Nephron progenitor cell (in vitro differentiated cells): ENCODE data around the gene RTN4R.
"Not testable (repeated sequence)": the region's sequence is repeated elsewhere in the genome, so short reads cannot be mapped to it uniquely, and the experiment has no call there.

Experiments
- DNase-seq: peaks from one replicate; pipeline ENCODE4 v3.0.0; 2021
- H3K27ac Mint-ChIP-seq: 2 replicates; pipeline ENCODE4 v1.8.0; 2021; ENCODE audit warnings: mild to moderate bottlenecking, moderate library complexity, mixed read lengths
- H3K27me3 Mint-ChIP-seq: 2 replicates; pipeline ENCODE4 v1.8.0; 2021; ENCODE audit warnings: mild to moderate bottlenecking, low read depth, mixed read lengths; ENCODE audit not compliant: poor library complexity
- H3K36me3 Mint-ChIP-seq: 2 replicates; pipeline ENCODE4 v1.8.0; 2021; ENCODE audit warnings: low read depth, mixed read lengths
- H3K4me1 Mint-ChIP-seq: 2 replicates; pipeline ENCODE4 v1.8.0; 2021; ENCODE audit warnings: mixed read lengths
- H3K4me3 Mint-ChIP-seq: 2 replicates; pipeline ENCODE4 v1.8.0; 2021; ENCODE audit warnings: mild to moderate bottlenecking, moderate library complexity, mixed read lengths
- H3K9me3 Mint-ChIP-seq: 2 replicates; pipeline ENCODE4 v1.8.0; 2021; ENCODE audit warnings: mild to moderate bottlenecking, moderate library complexity, mixed read lengths
- TF ChIP-seq, protein P1 (sequence below): fragments of 200-600 bp; sonication (generic); IDR thresholded peaks from 2 replicates; pipeline ENCODE4 v1.5.0; 2021; ENCODE audit warnings: antibody characterized with exemption

RTN4R gene

DNA sequence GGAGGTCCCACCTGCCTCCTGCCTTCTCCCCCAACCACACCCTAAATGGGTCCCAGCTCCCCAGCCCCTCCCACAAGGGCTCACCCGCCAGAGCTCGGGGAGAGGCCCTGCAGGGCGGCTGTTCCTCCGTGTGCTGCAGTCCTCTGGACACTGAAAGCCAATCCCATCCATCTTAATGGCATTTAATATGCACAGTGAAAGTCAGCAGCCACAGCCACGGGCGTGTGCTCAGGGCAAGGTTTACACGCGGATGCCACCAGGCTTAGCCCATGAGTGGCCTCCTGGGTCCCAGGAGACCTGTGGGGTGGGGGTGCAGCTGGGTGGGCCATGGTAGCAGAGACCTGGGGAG lies 18.2 kb upstream of the RTN4R start:
- Mint-ChIP-seq H3K4me1 (peaks cover 16% of the 10 kb centered on the region), H3K27me3 (peaks cover 20% of the 10 kb centered on the region)
- H3K36me3 Mint-ChIP-seq, H3K4me3 Mint-ChIP-seq, H3K27ac Mint-ChIP-seq, H3K9me3 Mint-ChIP-seq, DNase-seq: not testable (repeated sequence)

DNA sequence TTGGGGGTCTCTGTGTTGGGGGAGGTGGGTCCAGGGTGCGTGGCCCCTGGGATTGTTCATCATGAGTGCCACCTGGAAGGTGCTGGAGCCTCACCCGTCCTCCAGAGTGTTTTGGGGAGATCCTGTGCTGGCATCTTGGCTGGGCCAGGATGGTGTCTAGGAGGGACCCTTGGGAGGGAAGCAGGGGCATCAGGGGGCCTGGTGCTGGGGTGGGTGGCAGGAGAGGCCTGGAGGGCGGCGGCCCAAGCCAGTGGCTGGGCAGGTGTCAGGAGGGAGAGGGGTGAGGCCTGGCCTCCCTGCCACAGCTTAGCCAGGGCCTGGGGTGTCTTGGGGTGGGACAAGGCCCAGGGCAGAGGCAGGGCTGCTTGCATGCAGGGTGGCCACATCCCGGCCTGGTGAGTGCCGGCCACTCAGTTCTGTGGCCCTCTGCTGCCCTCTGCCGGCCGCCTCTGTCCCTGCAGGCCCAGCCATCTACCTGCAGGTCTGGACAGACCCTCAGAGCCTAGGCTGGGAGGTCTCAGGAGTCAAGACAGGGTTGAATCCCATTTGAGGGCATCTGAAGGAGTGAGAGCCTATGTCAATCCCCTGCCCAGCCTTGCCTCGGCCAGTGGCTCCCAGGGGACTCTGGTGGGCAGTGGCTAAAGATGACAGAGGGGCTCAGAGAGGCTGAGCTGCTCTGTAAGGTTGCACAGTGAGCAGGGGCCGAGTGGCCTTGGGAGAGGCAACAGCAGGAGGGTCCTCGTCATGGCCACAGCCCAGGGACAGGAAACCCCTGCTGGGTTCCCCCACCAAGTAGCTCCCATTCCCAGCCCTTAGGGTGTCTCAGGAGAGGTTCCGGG lies 17.6 kb upstream of the RTN4R start:
- H3K27me3 Mint-ChIP-seq, result peaks cover 20% of the 10 kb centered on the region
- peak; percentile 93 for DNase-seq
- TF ChIP-seq, protein P1, sequence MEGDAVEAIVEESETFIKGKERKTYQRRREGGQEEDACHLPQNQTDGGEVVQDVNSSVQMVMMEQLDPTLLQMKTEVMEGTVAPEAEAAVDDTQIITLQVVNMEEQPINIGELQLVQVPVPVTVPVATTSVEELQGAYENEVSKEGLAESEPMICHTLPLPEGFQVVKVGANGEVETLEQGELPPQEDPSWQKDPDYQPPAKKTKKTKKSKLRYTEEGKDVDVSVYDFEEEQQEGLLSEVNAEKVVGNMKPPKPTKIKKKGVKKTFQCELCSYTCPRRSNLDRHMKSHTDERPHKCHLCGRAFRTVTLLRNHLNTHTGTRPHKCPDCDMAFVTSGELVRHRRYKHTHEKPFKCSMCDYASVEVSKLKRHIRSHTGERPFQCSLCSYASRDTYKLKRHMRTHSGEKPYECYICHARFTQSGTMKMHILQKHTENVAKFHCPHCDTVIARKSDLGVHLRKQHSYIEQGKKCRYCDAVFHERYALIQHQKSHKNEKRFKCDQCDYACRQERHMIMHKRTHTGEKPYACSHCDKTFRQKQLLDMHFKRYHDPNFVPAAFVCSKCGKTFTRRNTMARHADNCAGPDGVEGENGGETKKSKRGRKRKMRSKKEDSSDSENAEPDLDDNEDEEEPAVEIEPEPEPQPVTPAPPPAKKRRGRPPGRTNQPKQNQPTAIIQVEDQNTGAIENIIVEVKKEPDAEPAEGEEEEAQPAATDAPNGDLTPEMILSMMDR, result peak; percentile 83

DNA sequence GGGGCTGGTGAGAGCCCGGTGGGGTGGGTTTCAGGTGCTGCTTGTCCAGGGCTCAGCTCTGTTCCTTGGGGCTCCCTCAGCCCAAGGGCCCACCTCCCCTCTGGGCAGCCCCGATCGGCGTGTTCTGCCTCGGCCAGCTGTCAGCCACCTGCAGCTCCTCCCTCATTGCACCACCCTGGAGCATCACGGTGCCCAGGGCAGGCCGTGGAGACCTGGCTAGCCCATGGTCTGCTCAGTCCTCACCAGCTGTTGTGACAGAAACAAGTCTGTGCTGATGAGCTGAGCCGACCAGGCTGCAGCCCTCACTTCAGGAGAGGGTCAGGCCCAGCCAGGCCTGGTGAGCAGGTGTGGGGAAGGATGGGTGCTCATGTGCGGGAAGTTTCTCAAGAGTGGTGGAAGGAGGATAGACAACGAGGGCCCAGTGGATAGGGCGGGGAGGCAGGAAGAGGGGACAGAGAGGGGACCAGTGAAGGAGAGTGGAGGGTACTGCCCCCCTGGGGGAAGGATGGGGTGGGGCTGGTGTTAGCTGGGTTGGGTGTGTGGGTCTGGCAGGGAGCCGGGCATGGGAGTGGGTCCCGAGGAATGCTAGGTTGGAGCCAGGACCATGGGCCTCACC lies 16.5 kb upstream of the RTN4R start:
- H3K27ac Mint-ChIP-seq, result no peak overlapping the region
- peaks cover 18% of the 10 kb centered on the region for H3K27me3 Mint-ChIP-seq
- no peaks in the 10 kb centered on the region for H3K9me3 Mint-ChIP-seq
- peaks cover 5% of the 10 kb centered on the region for H3K4me1 Mint-ChIP-seq
- H3K4me3 Mint-ChIP-seq, result no peak overlapping the region
- DNase-seq, result no peak
- no peaks in the 10 kb centered on the region for H3K36me3 Mint-ChIP-seq
- TF ChIP-seq, protein P1, result no peak

More for the DNA sequence above, 17.6 kb upstream of the RTN4R start:
- H3K4me1 Mint-ChIP-seq, result peaks cover 16% of the 10 kb centered on the region
- H3K4me3 Mint-ChIP-seq, H3K36me3 Mint-ChIP-seq, H3K9me3 Mint-ChIP-seq, H3K27ac Mint-ChIP-seq: not testable (repeated sequence)

DNA sequence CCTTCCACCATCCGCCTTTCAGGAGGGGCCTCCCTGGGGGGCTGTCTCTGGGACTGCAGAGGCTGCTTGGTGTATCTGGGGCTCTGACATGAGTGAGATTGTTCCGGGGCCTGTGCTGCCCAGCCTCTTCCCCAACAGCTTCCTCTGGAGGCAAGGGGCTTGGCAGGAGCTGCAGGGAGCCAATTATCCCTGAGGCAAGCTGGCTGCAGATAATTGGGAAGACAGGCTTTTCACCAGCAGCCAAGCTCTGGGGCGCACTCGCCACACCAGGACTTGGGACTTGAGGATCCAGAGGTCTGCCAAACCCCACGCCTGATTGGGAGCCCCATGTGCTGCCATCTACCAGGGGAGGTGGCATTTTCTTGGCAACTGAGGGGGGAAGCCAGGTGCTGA lies 15.6 kb upstream of the RTN4R start:
- Mint-ChIP-seq H3K4me1 (peaks cover 5% of the 10 kb centered on the region), H3K27ac (no peak overlapping the region), H3K27me3 (peaks cover 16% of the 10 kb centered on the region), H3K36me3 (no peaks in the 10 kb centered on the region), H3K4me3 (no peak overlapping the region), H3K9me3 (no peaks in the 10 kb centered on the region)
- TF ChIP-seq, protein P1, result no peak
- no peak for DNase-seq

DNA sequence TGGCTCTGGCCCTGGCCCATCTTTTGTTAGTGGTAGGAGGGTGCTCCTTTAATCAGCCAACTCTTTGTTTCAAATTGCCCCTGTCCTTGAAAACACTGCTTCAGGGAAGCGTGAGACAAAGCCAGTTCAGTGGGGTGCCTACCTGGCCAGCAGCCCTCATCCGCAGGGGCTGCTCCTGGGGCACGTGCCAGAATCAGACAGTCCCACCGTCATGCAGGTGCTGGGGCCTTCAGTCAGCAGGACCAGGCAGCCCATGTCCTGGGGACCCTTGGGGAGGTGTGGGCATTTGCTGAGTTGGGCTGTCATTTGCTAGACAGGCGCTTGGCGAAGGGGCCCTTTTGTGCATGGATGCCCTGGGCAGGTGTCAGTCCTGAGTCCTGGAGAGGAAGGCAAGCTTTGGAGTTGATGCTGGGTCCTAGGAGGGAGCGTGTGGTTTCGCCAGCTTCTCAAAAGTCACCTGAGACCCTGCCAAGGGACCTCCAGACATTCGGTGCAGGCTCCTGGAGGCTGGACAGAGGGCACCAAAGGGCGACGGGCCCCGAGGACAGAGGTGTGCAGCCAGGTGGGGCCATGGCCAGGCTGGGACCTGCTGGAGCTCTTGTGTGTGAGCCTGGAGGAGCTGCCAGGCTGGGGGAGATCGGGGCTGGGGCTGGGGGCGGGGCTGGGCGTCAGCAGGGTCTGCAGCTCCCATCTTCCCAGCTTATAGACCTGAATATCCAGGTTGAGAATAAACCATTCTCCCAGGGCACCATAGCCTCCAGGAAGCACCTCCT lies 15.0 kb upstream of the RTN4R start:
- Mint-ChIP-seq H3K27me3 (peaks cover 14% of the 10 kb centered on the region), H3K27ac (no peak overlapping the region), H3K4me1 (peaks cover 5% of the 10 kb centered on the region), H3K36me3 (no peaks in the 10 kb centered on the region), H3K9me3 (no peaks in the 10 kb centered on the region), H3K4me3 (no peak overlapping the region)
- no peak for DNase-seq
- TF ChIP-seq, protein P1, result no peak

DNA sequence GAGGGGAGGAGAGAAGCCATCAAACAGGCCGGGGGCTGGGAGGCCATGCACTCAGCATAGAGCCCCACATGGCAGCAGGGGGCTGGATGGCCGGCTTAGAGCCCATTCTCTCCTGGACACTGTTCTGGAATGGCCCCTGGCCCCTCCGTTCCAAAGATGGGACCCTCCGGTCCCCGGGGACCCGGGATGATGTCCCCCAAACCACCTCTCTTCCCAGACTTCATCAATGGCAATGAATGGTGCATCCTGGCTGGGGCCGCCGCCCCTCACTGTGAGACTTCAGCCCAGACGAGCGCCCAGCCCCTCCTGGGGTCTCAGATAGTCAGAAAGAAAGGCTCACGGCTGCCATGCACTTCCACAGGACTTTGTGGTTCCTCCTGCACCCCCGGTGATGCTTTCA lies 13.8 kb upstream of the RTN4R start:
- DNase-seq, result no peak
- Mint-ChIP-seq H3K27me3 (peaks cover 9% of the 10 kb centered on the region), H3K27ac (no peak overlapping the region), H3K4me1 (peaks cover 4% of the 10 kb centered on the region), H3K4me3 (no peak overlapping the region), H3K9me3 (no peaks in the 10 kb centered on the region), H3K36me3 (no peaks in the 10 kb centered on the region)
- TF ChIP-seq, protein P1, result no peak

DNA sequence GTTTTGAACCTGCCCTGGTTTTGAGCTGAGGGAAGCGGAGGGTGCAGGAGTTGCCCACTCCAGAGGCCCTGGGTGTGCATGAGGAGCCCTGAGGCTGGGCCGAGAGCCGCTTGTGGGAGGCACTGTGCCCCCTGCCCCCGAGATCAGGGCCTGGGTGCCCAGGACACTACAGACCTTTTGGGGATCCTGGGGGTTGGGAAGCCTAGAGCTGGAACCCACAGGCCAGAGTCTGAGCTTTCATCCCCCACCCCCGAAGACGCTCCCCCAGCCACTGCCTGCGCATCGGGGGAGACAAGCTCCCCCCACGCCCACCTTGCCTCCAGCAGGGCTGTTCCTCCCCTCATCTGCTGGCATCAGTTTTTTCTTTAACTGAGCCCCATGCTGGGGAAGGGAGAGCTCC lies 13.4 kb upstream of the RTN4R start:
- H3K4me3 Mint-ChIP-seq, H3K27ac Mint-ChIP-seq, H3K27me3 Mint-ChIP-seq, H3K9me3 Mint-ChIP-seq, H3K4me1 Mint-ChIP-seq, DNase-seq, H3K36me3 Mint-ChIP-seq: not testable (repeated sequence)
